ENCODE data around the gene PTPRK. TPM values are rescaled to one million over a fixed set of nuclear protein-coding genes. Genes with fewer than 3 reads are reported as not detected.

PTPRK gene
- total and polyA plus RNA-seq, 12 donors = 7.5 to 47.7 (median 35.7) TPM

DNA sequence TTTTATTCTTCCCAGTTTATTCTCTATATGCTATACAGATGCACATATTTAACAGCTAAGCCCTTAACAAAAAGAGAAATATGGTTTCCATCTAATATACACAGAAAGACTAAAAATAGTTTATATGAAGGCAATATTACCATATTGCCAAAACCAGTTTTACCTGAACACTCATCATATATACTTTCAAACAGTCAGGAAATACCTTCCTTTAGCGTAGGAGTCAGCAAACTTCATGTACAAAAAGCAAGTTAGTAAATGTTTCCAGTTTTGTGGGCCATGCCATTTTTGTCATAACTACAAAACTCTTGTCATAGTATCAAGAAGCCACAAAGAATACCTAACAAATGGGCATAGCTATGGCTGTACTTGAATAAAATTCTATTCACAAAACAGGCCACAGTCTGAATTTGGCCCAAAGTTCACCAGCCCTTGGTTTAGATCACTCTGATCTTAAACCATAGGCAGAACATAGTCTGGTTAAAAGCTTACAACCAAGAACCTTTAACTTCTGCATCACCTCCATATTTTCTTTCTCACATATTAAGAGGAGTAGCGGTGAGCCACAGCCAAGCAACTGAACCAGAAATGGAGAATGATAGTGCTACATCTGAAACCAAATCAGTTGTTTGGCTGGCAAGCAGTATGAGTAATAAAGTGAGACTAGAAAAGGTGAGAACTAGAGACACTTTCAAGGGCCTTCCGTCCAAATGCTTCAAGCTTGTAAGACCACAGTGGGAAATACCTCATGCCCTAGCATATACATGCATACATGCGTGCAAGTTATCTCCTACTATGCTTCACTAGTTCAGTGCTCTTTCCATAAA, 116.6 kb downstream of the PTPRK start:
- Histone ChIP-seq H3K4me3 (no peak overlapping the region), H3K4me1 (peaks cover 0 to 15% (median 4%) of the 10 kb centered on the region in 9 donors), H3K27ac (no peak overlapping the region), H3K27me3 (no peaks in the 10 kb centered on the region), H3K9me3 (no peaks in the 10 kb centered on the region), H3K36me3 (no peaks in the 10 kb centered on the region)
- TF ChIP-seq, protein P1, sequence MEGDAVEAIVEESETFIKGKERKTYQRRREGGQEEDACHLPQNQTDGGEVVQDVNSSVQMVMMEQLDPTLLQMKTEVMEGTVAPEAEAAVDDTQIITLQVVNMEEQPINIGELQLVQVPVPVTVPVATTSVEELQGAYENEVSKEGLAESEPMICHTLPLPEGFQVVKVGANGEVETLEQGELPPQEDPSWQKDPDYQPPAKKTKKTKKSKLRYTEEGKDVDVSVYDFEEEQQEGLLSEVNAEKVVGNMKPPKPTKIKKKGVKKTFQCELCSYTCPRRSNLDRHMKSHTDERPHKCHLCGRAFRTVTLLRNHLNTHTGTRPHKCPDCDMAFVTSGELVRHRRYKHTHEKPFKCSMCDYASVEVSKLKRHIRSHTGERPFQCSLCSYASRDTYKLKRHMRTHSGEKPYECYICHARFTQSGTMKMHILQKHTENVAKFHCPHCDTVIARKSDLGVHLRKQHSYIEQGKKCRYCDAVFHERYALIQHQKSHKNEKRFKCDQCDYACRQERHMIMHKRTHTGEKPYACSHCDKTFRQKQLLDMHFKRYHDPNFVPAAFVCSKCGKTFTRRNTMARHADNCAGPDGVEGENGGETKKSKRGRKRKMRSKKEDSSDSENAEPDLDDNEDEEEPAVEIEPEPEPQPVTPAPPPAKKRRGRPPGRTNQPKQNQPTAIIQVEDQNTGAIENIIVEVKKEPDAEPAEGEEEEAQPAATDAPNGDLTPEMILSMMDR (IDR thresholded peaks at IDR 0.05) = no peak
- 94 to 97% methylated on average over 4 of the region's 4 CpGs for WGBS, 2 donors
- intact Hi-C loops (cut with DNase I) = no loop called here
- DNase-seq (no peak), ATAC-seq (no peak)

DNA sequence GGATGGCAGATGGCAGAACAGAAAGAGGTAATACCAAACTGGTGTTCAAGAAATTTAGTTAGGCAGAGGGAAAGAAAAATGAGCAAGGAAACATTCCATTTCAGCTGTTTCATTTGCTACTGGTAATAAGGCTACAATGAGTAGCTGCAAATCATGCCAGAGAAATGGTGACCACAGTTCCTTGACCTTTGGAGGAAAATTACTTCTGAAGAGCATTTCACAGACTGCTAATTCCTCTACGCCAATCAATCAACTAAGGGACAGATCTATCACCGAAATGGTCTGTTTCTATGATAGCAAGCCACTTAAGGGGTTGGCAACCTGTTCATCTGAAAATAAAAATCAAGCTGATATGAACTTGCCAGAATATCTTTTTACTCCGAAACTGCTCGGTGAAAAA, 119.5 kb downstream of the PTPRK start:
- no peaks in the 10 kb centered on the region for H3K9me3 ChIP-seq
- WGBS, 2 donors = 57 to 67% methylated on average over 4 of the region's 4 CpGs
- peaks cover 0 to 7% (median 0%) of the 10 kb centered on the region in 9 donors for H3K36me3 ChIP-seq
- DNase-seq (no peak), ATAC-seq (no peak)
- TF ChIP-seq, protein P1 (IDR thresholded peaks at IDR 0.05) = no peak
- H3K4me3 ChIP-seq = no peak overlapping the region
- no peaks in the 10 kb centered on the region for H3K27me3 ChIP-seq
- peaks cover 0 to 18% (median 4%) of the 10 kb centered on the region in 9 donors for H3K4me1 ChIP-seq
- H3K27ac ChIP-seq = no peak overlapping the region
- intact Hi-C loops (cut with DNase I) = no loop called here

DNA sequence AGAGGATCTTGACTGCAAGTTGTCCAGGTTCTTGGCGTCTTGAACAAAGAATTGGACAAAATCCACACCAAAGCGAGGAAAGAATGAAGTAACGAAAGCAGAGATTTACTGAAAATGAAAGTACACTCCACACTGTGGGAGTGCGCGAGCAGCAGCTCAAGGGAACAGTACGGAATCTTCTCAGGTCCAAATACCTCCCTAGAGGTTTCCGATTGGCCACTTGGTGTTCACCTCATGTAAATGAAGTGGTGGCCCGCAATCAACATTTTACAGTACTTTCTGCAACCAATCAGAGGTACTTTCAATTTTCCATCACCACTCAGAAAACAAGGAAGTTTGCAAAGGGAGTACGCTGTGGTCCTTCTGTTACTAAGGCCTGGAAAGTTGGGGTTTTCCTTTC, 122.4 kb downstream of the PTPRK start:
- 95 to 97% methylated on average over 9 of the region's 9 CpGs for WGBS, 2 donors
- no peak overlapping the region for H3K4me3 ChIP-seq

DNA sequence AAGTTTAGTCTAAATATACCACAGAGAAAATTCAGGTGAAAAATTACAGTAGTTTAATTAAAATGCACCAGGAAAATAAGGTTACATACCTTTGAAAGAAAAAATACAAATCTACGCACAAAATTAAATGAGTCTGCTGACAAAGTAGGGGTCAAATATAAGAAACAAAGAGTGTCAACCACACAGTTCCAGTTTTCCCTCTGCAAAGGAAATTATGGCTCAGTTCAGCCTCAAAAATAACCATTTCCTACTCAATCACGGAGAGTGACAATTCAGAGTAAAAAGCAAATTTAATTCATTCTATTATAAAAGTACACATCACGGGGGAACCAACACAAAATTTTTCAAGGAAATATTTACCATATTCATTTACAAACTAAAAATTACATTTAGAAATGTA, 124.8 kb downstream of the PTPRK start:
- intact Hi-C loops (cut with DNase I) = no loop called here
- H3K9me3 ChIP-seq = no peaks in the 10 kb centered on the region
- TF ChIP-seq, protein P1 (IDR thresholded peaks at IDR 0.05) = no peak
- peaks cover 0 to 40% (median 8%) of the 10 kb centered on the region in 9 donors for H3K4me1 ChIP-seq
- ATAC-seq (no peak), DNase-seq (no peak)
- H3K4me3 ChIP-seq = no peak overlapping the region
- H3K27me3 ChIP-seq = no peaks in the 10 kb centered on the region
- H3K27ac ChIP-seq = no peak overlapping the region
- 89 to 92% methylated on average over 3 of the region's 3 CpGs for WGBS, 2 donors
- H3K36me3 ChIP-seq = peaks cover 0 to 7% (median 0%) of the 10 kb centered on the region in 9 donors

More for the DNA sequence above, 122.4 kb downstream of the PTPRK start:
- intact Hi-C loops (cut with DNase I) = loop anchor here in 1 of 10 donors (1.0 kb wide), 1 partner anchor 14 kb away; no protein-coding TSS in a partner anchor
- H3K9me3 ChIP-seq = no peaks in the 10 kb centered on the region
- TF ChIP-seq, protein P1 (IDR thresholded peaks at IDR 0.05) = no peak
- H3K36me3 ChIP-seq = peaks cover 0 to 7% (median 0%) of the 10 kb centered on the region in 9 donors
- DNase-seq (no peak), ATAC-seq (no peak)
- H3K4me1 ChIP-seq = peaks cover 0 to 37% (median 11%) of the 10 kb centered on the region in 9 donors
- H3K27me3 ChIP-seq = no peaks in the 10 kb centered on the region
- H3K27ac ChIP-seq = no peak overlapping the region
